HEK293T (cell line): ENCODE measurements around the gene SERPINB13.

Source experiments
- CTCF ChIA-PET: fragments of 350-600 bp; formaldehyde crosslinking; extraction: SDS; loops from one replicate; lab custom pipeline; 2021; ENCODE audit warnings: antibody characterized with exemption, inconsistent platforms; lab: Yijun Ruan, JAX
- POLR2A ChIA-PET: fragments of 350-600 bp; formaldehyde crosslinking; extraction: SDS; loops from one replicate; lab custom pipeline; 2020; ENCODE audit warnings: antibody characterized with exemption, inconsistent platforms; lab: Yijun Ruan, JAX
- DNase-seq: peaks from one replicate; pipeline ENCODE4 v3.0.0; 2012; ENCODE audit warnings: mixed read lengths; ENCODE audit errors: extremely low spot score
- ARNT ChIP-seq: fragments of 450-650 bp; IDR thresholded peaks from 2 replicates; pipeline ENCODE4 v1.6.1; 2017; ENCODE audit warnings: mild to moderate bottlenecking
- BHLHE40 ChIP-seq: fragments of 450-650 bp; IDR thresholded peaks from 2 replicates; pipeline ENCODE4 v1.6.1; 2016; ENCODE audit warnings: mild to moderate bottlenecking, moderate library complexity, borderline replicate concordance
- CTBP1 ChIP-seq: fragments of 450-650 bp; IDR thresholded peaks from 2 replicates; pipeline ENCODE4 v1.6.1; 2016; ENCODE audit warnings: borderline replicate concordance
- ELF4 ChIP-seq: fragments of 450-650 bp; IDR thresholded peaks from 2 replicates; pipeline ENCODE4 v1.6.1; 2017; ENCODE audit warnings: antibody characterized with exemption
- FOXA1 ChIP-seq: fragments of 450-650 bp; IDR thresholded peaks from 2 replicates; pipeline ENCODE4 v1.6.1; 2016; ENCODE audit warnings: mild to moderate bottlenecking
- FOXK2 ChIP-seq: fragments of 450-650 bp; IDR thresholded peaks from 2 replicates; pipeline ENCODE4 v1.6.1; 2016; ENCODE audit warnings: mild to moderate bottlenecking
- FOXM1 ChIP-seq: fragments of 450-650 bp; IDR thresholded peaks from 2 replicates; pipeline ENCODE4 v1.6.1; 2017; ENCODE audit warnings: mild to moderate bottlenecking, borderline replicate concordance
- HDGF ChIP-seq: fragments of 450-650 bp; IDR thresholded peaks from 2 replicates; pipeline ENCODE4 v1.6.1; 2017; ENCODE audit warnings: antibody characterized with exemption, borderline replicate concordance
- L3MBTL2 ChIP-seq: fragments of 450-650 bp; conservative IDR thresholded peaks from 2 replicates; pipeline ENCODE4 v1.6.1; 2016; ENCODE audit warnings: mild to moderate bottlenecking
- LEF1 ChIP-seq: fragments of 450-650 bp; IDR thresholded peaks from 2 replicates; pipeline ENCODE4 v1.6.1; 2017; ENCODE audit warnings: mild to moderate bottlenecking, borderline replicate concordance
- NFRKB ChIP-seq: fragments of 450-650 bp; IDR thresholded peaks from 2 replicates; pipeline ENCODE4 v1.6.1; 2016; ENCODE audit warnings: mild to moderate bottlenecking, moderate library complexity
- SP1 ChIP-seq: fragments of 450-650 bp; IDR thresholded peaks from 2 replicates; pipeline ENCODE4 v1.6.1; 2017
- SUZ12 ChIP-seq: fragments of 450-650 bp; IDR thresholded peaks from 2 replicates; pipeline ENCODE4 v1.6.1; 2016; ENCODE audit warnings: mild to moderate bottlenecking
- TARDBP ChIP-seq: fragments of 450-650 bp; IDR thresholded peaks from 2 replicates; pipeline ENCODE4 v1.6.1; 2016
- ZNF384 ChIP-seq: fragments of 450-650 bp; IDR thresholded peaks from 2 replicates; pipeline ENCODE4 v1.6.1; 2016
- TF ChIP-seq, protein P1 (sequence below): fragments of 450-650 bp; IDR thresholded peaks from 2 replicates; pipeline ENCODE4 v1.6.1; 2016

The SERPINB13 gene

DNA sequence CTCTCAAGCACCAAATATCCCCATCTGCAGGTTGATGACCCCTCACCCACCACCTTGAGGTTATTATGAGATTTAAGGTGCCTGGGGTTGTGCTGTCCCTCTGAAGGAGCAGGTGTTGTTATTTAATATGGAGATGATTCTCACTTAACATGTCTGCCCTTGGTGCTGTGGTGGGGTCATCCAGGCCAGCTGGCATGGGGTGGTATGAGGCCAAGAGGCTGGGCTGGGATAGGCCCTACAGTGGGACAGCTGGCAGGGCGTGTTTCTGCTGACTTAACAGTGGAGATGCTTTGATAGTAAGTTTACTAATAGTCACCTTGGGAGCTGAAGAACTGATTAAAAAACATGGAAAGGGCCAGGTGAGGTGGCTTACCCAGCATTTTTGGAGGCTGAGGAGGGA lies 22.6 kb upstream of the SERPINB13 start:
- DNase-seq: no peak
- ChIA-PET POLR2A (no interaction called here), CTCF (no interaction called here)
- TF ChIP-seq TARDBP: no peak
- no peak for TF ChIP-seq NFRKB
- TF ChIP-seq CTBP1: no peak
- TF ChIP-seq ARNT: no peak
- TF ChIP-seq SP1: no peak
- TF ChIP-seq FOXM1: no peak
- no peak for TF ChIP-seq FOXA1
- TF ChIP-seq, protein P1, sequence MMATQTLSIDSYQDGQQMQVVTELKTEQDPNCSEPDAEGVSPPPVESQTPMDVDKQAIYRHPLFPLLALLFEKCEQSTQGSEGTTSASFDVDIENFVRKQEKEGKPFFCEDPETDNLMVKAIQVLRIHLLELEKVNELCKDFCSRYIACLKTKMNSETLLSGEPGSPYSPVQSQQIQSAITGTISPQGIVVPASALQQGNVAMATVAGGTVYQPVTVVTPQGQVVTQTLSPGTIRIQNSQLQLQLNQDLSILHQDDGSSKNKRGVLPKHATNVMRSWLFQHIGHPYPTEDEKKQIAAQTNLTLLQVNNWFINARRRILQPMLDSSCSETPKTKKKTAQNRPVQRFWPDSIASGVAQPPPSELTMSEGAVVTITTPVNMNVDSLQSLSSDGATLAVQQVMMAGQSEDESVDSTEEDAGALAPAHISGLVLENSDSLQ: no peak
- no peak for TF ChIP-seq HDGF
- no peak for TF ChIP-seq BHLHE40
- TF ChIP-seq ZNF384: no peak
- no peak for TF ChIP-seq SUZ12

DNA sequence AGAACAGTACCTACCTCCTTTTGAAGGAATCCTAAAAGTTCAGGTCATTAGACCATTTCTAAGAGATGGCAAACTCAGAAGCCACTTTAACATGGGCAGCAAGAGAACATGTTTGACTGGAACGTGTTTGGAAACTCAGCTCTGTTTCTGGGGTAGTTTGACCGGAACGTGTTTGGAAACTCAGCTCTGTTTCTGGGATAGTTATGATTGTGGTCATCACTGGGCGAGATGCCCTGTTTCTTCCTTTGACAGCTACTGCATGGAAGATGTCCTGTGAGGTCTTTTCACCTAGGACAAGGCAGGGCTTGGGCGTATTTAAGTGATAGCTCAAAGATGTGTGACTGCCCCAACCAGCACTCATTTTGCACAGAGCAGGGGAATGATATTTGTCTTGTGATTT lies 19.9 kb upstream of the SERPINB13 start:
- DNase-seq: no peak
- ChIA-PET POLR2A (no interaction called here), CTCF (interaction anchor here (0.6 to 1.1 kb wide), 3 partner anchors 11 to 369 kb away, joined by 3 to 4 read pairs (median 3); no protein-coding TSS in a partner anchor)
- no peak for TF ChIP-seq LEF1
- no peak for TF ChIP-seq FOXA1
- TF ChIP-seq FOXK2: no peak
- TF ChIP-seq ZNF384: no peak
- no peak for TF ChIP-seq L3MBTL2
- no peak for TF ChIP-seq ELF4
- no peak for TF ChIP-seq BHLHE40
- TF ChIP-seq SP1: no peak
- no peak for TF ChIP-seq ARNT
- TF ChIP-seq HDGF: no peak
- no peak for TF ChIP-seq CTBP1
- TF ChIP-seq, protein P1: no peak
- TF ChIP-seq SUZ12: no peak

DNA sequence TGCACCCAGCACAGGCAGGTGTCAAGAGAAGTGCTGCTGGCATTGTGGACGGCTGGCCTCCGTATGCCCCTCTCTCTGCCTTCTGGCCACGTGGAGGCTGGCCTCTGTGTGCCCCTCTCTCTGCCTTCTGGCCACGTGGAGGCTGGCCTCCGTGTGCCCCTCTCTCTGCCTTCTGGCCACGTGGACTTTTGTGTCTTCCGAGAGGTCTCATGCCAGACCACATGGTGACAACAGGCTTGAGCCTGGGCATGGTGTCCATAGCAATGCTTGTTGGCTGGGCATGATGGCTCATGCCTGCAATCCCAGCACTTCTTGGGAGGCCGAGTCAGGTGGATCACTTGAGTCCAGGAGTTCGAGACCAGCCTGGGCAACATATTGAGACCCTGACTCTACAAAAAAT lies 19.3 kb upstream of the SERPINB13 start:
- DNase-seq: no peak
- CTCF ChIA-PET: interaction anchor here (0.6 to 1.1 kb wide), 2 partner anchors 15 to 369 kb away, joined by 3 to 4 read pairs; no protein-coding TSS in a partner anchor
- TF ChIP-seq SUZ12 (no peak), ZNF384 (no peak), L3MBTL2 (no peak), SP1 (no peak), FOXM1 (no peak), LEF1 (no peak), ELF4 (no peak), ARNT (no peak), FOXA1 (no peak), NFRKB (no peak), CTBP1 (no peak), FOXK2 (no peak), HDGF (no peak), TARDBP (no peak), BHLHE40 (no peak)
- TF ChIP-seq, protein P1: no peak
- POLR2A ChIA-PET: no interaction called here

DNA sequence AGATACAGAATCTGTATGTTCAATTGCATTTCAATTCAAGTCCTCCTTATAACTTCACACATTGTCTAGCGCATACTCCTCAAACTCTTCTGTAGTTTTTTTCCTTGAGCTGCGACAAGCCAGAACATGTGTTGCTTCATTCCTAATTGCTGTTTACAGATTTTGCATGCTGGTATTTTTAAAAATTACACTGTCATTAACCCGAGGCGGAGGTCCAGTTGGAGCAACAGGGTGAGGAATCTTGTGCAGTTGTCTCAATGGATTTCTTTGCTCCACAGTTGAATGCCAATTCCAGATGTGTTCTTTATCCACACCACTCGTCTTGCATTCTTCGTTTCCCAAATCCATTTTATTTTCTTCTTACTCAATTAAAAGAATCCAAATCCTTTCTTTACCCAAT lies 16.4 kb upstream of the SERPINB13 start:
- no peak for DNase-seq
- TF ChIP-seq FOXM1 (no peak), ELF4 (no peak), HDGF (no peak), NFRKB (no peak), ARNT (no peak), SP1 (no peak)
- TF ChIP-seq, protein P1: no peak
- ChIA-PET CTCF (no interaction called here), POLR2A (no interaction called here)

DNA sequence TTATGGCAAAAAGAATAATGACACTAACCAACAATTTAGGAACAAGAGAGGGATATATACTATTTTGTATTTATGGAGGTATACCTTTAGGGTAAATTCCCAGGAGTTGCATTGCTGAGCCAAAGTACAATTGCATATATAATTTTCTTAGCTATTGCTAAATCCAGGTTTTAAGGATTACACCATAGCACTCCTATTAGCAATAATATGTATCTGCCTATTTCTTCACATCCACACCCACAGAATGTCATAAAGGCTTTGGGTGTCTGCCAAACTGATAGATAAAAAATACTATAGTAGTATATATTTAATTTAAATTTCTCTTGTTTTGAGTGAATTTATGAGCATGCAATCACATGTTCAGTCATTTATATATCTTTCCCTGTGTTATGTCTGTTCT lies 11.5 kb upstream of the SERPINB13 start:
- TF ChIP-seq FOXK2 (no peak), NFRKB (no peak), HDGF (no peak), FOXA1 (no peak), ELF4 (no peak), CTBP1 (no peak), SUZ12 (no peak), BHLHE40 (no peak), TARDBP (no peak), FOXM1 (no peak), ZNF384 (no peak), SP1 (no peak), L3MBTL2 (no peak), LEF1 (no peak), ARNT (no peak)
- TF ChIP-seq, protein P1: no peak
- ChIA-PET POLR2A (no interaction called here), CTCF (interaction anchor here (8.1 kb wide), 1 partner anchor 59 kb away, joined by 82 read pairs; no protein-coding TSS in a partner anchor)
- no peak for DNase-seq
